Mucosa of stomach (tissue), 1 donor: ENCODE data around the gene PLIN3.
"Not testable (repeated sequence)": the region's sequence is repeated elsewhere in the genome, so short reads cannot be mapped to it uniquely, and the experiment has no call there.

Source experiments
- H3K27me3 ChIP-seq: one replicate; pipeline ENCODE4 v1.7.0; 2013; ENCODE audit warnings: mild to moderate bottlenecking, low read length; ENCODE audit not compliant: control insufficient read depth, insufficient read depth
- H3K36me3 ChIP-seq: one replicate; pipeline ENCODE4 v1.7.0; 2013; ENCODE audit warnings: low read length; ENCODE audit not compliant: control insufficient read depth, insufficient read depth
- H3K4me1 ChIP-seq: one replicate; pipeline ENCODE4 v1.7.0; 2013; ENCODE audit warnings: mild to moderate bottlenecking, low read length; ENCODE audit not compliant: control insufficient read depth, insufficient read depth
- H3K4me3 ChIP-seq: one replicate; pipeline ENCODE4 v1.7.0; 2013; ENCODE audit warnings: low read length
- H3K9ac ChIP-seq: one replicate; pipeline ENCODE4 v1.7.0; 2013; ENCODE audit warnings: mild to moderate bottlenecking, low read length, moderate library complexity
- H3K9me3 ChIP-seq: one replicate; pipeline ENCODE4 v1.7.0; 2013; ENCODE audit warnings: mild to moderate bottlenecking, low read length, moderate library complexity; ENCODE audit not compliant: control insufficient read depth
- donor health status: Pancreatic carcinoma.

The PLIN3 gene

DNA sequence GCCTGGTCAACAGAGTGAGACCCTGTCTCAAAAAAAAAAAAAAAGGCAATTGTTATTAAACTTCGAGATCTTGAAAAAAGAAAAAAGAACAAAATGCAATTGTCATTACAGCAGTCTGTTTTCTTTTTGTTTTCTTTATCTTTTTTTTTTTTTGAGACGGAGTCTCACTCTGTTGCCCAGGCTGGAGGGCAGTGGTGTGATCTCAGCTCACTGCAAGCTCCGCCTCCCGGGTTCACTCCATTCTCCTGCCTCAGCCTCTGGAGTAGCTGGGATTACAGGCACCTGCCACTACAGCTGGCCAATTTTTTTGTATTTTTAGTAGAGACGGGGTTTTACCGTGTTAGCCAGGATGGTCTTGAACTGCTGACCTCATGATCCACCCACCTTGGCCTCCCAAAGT lies 15.4 kb upstream of the PLIN3 start:
- not testable (repeated sequence) for H3K4me1 ChIP-seq, H3K27me3 ChIP-seq, H3K4me3 ChIP-seq, H3K36me3 ChIP-seq, H3K9ac ChIP-seq, H3K9me3 ChIP-seq

DNA sequence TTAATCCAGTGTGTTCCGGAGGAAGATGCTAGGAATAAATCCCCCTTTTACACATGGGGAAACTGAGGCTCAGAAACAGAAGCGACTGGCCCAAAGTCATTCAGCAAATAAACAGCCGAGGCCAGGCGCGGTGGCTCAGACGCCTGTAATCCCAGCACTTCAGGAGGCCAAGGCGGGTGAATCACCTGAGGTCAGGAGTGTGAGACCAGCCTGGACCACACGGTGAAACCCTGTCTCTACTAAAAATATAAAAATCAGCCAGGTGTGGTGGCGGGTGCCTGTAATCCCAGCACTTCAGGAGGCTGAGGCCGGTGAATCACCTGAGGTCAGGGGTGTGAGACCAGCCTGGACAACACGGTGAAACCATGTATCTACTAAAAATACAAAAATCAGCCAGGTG lies 11.6 kb upstream of the PLIN3 start:
- Histone ChIP-seq H3K9me3 (no peaks in the 10 kb centered on the region), H3K27me3 (peaks cover 3% of the 10 kb centered on the region), H3K36me3 (no peaks in the 10 kb centered on the region), H3K4me1 (no peaks in the 10 kb centered on the region), H3K4me3 (no peak overlapping the region), H3K9ac (no peak overlapping the region)

DNA sequence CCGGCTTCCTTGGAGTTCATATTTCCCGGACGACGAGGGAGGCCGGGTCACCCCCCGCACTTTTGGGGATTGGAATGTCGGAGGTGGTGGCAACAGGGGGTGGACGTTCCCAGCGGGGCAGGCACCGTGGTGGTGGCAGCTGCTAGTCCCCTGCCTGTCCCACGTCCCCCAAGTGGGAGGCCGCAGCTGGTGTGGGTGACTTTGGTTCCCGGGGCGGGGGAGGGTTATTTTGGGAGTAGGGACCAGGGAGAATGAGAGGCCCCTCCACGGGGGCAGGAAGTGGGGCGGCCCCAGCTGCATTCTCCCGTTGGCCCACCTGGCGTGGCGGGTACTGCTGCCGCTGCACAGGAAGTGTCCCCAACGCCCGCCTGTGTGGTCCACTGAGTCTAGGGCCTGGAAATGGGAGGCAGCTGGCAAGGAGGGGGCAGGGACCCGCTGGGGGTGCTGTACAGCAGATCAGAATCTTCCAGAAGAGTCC lies 11.1 kb upstream of the PLIN3 start:
- H3K4me1 ChIP-seq, result no peaks in the 10 kb centered on the region
- H3K36me3 ChIP-seq, result no peaks in the 10 kb centered on the region
- H3K4me3 ChIP-seq, result no peak overlapping the region
- peaks cover 3% of the 10 kb centered on the region for H3K27me3 ChIP-seq
- no peaks in the 10 kb centered on the region for H3K9me3 ChIP-seq
- no peak overlapping the region for H3K9ac ChIP-seq

DNA sequence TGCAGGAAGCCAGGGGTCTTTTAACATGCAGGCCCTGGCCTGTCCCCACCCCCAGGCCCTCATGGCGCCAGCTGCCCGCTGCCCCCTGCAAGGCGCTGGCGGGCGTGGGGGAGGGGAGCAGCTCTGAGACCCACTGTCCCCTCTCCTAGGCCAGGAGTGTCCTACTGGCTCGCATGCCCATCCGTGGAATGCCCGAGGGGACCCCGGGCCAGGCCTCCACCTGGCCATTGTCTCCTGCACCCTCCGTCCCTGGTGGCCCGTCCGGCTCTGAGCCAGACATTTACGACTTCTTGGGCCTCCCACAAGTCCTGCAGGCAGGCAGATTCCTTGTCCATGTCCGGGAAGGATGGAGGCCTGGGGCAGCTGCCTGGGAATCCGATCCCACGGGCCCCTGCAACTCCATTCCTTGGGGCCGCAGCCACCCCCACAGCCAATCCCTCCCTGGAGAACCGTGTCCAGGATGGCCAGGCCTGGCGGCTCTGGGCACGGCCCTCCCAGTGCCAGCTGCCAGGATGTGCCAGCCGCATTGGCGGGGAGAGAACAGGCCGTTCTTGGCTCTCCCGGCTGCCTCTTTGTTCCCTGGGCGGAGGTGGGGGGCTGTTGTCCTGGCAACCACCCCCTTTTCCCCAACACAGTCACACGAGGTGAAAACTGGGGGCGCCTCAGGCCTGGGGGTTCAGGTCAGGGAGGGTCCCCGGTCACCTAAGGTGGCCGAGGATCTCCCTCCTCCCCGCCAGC lies 10.5 kb upstream of the PLIN3 start:
- H3K9me3 ChIP-seq, result no peaks in the 10 kb centered on the region
- no peak overlapping the region for H3K9ac ChIP-seq
- H3K27me3 ChIP-seq, result peaks cover 3% of the 10 kb centered on the region
- no peaks in the 10 kb centered on the region for H3K36me3 ChIP-seq
- no peak overlapping the region for H3K4me3 ChIP-seq
- no peaks in the 10 kb centered on the region for H3K4me1 ChIP-seq

DNA sequence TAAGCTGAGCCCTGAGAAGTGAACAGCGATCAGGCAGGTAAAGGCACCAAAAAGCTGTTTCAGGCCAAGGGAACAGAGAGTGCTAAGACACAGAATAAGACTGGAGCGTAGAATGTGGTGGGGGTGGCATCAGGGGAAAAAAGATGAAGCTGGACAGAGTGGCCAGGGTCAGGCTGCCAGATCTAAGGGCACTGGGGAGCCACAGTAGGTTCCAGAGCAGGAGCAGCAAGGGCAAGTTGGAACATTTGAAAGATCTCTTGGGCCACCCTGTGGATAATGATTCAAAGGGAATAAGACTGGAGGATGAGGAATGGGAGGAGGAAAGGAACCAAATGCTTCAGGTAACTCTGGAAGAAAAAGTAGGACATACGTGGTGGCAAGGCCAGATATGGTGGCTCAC lies 6.5 kb upstream of the PLIN3 start:
- peaks cover 3% of the 10 kb centered on the region for H3K27me3 ChIP-seq
- H3K9me3 ChIP-seq, result no peaks in the 10 kb centered on the region
- no peaks in the 10 kb centered on the region for H3K4me1 ChIP-seq
- H3K4me3 ChIP-seq, result no peak overlapping the region
- H3K9ac ChIP-seq, result no peak overlapping the region
- H3K36me3 ChIP-seq, result no peaks in the 10 kb centered on the region

DNA sequence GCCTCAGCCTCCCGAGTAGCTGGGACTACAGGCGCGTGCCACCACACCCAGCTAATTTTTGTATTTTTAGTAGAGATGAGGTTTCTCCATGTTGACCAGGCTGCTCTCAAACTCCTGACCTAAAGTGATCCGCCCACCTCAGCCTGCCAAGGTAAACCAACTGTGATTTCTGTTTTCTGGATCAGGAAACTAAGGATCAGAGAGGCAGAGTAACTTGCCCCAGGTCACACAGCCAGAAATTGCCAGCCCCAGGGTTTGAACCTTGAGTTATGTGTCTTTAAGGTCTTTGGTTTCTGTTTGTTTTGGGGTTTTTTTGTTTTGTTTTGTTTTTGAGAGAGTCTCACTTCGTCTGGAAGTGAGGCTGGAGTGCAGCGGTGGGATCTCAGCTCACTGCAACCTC lies 4.2 kb upstream of the PLIN3 start:
- H3K9me3 ChIP-seq, result no peaks in the 10 kb centered on the region
- peaks cover 2% of the 10 kb centered on the region for H3K4me1 ChIP-seq
- no peak overlapping the region for H3K4me3 ChIP-seq
- no peak overlapping the region for H3K9ac ChIP-seq
- H3K27me3 ChIP-seq, result no peaks in the 10 kb centered on the region
- no peaks in the 10 kb centered on the region for H3K36me3 ChIP-seq

DNA sequence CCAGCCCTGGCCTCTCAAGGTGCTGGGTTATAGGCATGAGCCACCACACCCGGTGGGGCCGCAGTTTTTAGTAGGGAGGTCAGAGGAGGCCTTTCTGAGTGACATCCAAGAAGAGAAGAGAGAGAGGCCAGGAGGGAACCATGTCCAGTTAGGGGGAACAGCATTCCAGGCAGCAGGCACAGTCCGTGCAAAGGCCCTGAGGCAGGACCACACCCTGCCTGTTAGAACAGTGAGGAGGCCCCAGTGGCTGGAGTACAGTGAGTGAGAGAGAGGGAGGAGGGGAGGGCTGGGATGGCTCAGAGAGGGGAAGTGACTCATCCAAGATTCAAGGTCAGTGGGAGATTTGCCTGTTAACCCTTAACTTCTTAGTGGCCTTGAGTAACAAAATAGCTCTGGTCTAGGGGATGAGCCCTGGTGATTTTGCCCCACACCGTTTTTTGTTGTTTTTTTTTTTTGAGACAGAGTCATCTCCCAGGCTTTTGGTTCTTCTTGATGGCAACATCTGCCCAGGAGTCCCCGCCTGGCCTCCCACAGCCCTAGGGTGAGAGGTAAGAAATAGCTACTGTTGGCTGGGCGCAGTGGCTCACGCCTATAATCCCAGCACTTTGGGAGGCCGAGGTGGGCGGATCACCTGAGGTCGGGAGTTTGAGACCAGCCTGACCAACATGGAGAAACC lies 2.7 kb upstream of the PLIN3 start:
- H3K9ac ChIP-seq, result no peak overlapping the region
- no peaks in the 10 kb centered on the region for H3K9me3 ChIP-seq
- H3K4me3 ChIP-seq, result no peak overlapping the region
- H3K36me3 ChIP-seq, result no peaks in the 10 kb centered on the region
- H3K4me1 ChIP-seq, result peaks cover 7% of the 10 kb centered on the region
- H3K27me3 ChIP-seq, result no peaks in the 10 kb centered on the region

DNA sequence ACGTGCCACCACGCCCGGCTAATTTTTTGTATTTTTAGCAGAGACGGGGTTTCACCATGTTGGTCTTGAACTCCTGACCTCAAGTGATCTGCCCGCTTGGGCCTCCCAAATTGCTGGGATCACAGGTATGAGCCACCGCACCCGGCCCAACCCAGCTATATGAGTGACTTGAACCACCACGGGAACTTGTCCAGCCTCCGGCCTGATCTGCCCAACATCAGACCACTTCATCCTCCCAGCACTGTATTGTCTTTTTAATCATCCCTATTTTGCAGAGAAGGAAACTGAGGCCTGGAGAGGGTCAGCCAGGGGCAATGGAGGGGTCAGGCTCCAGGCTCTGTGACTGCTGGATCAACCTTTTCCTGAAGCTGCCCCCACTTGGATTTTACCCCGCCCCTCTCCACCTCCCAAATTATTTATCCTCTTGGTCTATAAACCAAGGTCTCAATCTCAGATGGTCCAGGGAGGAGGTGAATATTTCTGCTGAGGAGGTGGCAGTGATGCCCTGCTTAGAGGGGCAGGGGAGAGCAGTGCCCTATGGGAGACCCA lies 893 bp upstream of the PLIN3 start:
- no peaks in the 10 kb centered on the region for H3K9me3 ChIP-seq
- H3K36me3 ChIP-seq, result no peaks in the 10 kb centered on the region
- H3K4me3 ChIP-seq, result no peak overlapping the region

DNA sequence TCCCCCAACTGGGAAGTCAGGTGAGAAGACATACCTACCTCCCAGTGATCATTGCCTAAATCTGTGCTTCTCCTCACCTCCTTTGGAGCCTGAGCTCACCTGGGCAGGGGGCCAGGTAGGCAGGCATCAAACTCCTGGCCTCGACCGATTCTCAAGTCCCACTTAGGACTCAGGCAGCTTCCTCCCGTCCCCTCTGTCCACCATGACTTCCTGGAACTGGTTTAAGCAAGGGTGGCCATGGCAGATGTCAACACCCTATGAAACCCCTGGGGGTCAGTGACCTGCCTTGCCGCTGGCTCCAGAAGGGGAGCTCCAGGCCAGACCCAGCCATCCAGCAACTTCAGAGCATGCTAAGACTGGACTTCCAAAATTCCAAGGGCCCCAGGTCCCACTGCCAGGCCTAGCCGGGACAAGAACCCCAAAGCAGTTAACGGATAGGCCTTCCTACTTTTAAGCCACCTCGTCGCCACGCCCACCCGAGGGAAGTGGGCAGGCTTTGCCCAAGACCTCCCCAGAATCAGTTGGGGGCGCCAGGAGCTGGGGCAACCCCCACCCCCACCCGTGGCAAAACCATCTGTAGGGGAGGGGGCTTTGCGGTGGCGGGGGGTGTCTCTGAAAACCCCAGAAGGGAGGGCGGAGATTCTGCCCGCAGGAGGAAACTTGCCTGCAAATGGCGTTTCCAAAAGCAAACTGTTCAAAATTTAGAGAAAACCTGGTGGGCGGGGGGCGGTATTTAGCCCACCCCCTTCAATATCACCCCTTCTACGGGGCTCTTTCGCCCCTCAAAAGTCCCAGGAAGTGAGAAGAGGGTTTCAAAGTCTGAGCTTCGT lies 657 bp downstream of the PLIN3 start:
- Histone ChIP-seq H3K9ac (peak overlapping the region; percentile 94), H3K4me3 (peak overlapping the region; percentile 45), H3K4me1 (peaks cover 7% of the 10 kb centered on the region), H3K9me3 (no peaks in the 10 kb centered on the region), H3K27me3 (no peaks in the 10 kb centered on the region), H3K36me3 (no peaks in the 10 kb centered on the region)

More for the DNA sequence above, 893 bp upstream of the PLIN3 start:
- Histone ChIP-seq H3K27me3 (no peaks in the 10 kb centered on the region), H3K4me1 (peaks cover 7% of the 10 kb centered on the region), H3K9ac (no peak overlapping the region)

DNA sequence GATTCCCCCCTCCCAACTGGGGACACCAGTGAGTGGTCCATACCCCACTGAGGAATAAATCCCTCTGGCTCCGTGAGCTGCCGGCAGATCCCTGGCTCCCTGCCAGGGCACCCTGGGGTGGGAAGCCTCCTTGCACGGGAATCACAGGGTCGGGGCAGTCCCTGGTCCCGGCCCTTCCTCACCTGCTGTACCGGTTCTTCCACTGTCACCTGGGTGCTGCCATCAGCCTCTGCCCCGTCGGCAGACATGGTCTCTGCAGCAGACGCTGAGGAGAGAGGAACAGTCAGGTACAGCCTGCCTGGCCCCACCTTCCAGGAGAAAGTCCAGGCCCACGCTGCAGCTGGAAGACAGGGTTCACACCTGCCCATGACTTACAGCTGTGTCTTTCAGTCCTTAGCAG lies 6.3 kb downstream of the PLIN3 start:
- H3K4me1 ChIP-seq, result peaks cover 5% of the 10 kb centered on the region
- no peak overlapping the region for H3K4me3 ChIP-seq
- no peaks in the 10 kb centered on the region for H3K36me3 ChIP-seq
- H3K9me3 ChIP-seq, result no peaks in the 10 kb centered on the region
- H3K27me3 ChIP-seq, result no peaks in the 10 kb centered on the region
- H3K9ac ChIP-seq, result no peak overlapping the region

DNA sequence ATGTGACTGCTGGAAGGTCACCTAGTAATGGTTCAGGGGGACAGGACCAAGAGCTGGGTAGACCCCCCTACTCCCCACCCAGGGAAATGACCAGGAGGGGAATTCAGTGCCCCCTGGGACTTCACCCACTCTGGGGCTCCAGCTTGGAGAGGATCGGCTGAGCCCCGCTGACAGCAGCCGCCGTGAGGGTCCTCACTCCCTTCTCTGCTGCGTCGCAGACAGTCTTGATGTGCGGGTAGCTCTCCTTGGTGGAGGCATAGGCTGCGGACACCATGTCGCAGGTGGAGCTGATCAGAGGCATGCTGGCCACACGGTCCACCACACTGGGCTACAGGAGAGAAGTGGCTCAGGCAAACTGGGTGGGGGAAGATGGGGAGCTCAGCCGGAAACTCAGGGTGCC lies 7.8 kb downstream of the PLIN3 start:
- Histone ChIP-seq H3K27me3 (no peaks in the 10 kb centered on the region), H3K9me3 (no peaks in the 10 kb centered on the region), H3K4me1 (peaks cover 5% of the 10 kb centered on the region), H3K9ac (no peak overlapping the region), H3K36me3 (no peaks in the 10 kb centered on the region), H3K4me3 (no peak overlapping the region)

DNA sequence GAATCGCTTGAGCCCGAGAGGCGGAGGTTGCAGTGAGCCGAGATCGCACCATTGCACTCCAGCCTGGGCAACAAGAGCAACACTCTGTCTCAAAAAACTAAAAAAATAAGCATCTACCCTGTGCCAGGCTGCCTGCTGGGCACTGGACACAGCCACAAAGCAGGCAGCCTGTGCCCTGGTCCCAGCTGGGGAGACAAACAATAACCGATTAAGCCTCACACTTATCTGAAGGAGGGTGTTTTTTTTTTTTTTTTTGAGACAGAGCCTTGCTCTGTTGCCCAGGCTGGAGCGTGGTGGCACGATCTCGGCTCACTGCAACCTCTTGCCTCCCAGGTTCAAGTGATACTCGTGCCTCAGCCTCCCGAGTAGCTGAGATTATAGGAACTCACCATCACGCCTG lies 11.0 kb downstream of the PLIN3 start:
- H3K4me1 ChIP-seq, H3K9ac ChIP-seq, H3K4me3 ChIP-seq, H3K27me3 ChIP-seq, H3K36me3 ChIP-seq, H3K9me3 ChIP-seq: not testable (repeated sequence)
